Sigmoid colon (tissue), 4 donors: ENCODE results near the gene PPP1R7.
"Not testable (repeated sequence)": the region's sequence is repeated elsewhere in the genome, so short reads cannot be mapped to it uniquely, and the experiment has no call there.

Experiments used
- CTCF ChIP-seq, 4 experiments: fragments of 450-650 bp in 3 of 4; fragments of 200-600 bp in 1 of 4; IDR thresholded peaks; one replicate each; pipeline ENCODE4 v1.5.1; 2016 to 2019; ENCODE audit warnings: antibody characterized with exemption in 4 of 4, mild to moderate bottlenecking in 3 of 4, moderate library complexity in 2 of 4
- EP300 ChIP-seq, 4 donors: sonication (generic); formaldehyde crosslinking; IDR thresholded peaks; one replicate each; pipeline ENCODE4 v1.6.1; 2017; ENCODE audit warnings: antibody characterized with exemption in 4 of 4
- POLR2A ChIP-seq, 2 donors: fragments of 450-650 bp; IDR thresholded peaks; one replicate each; pipeline ENCODE4 v1.6.1; 2016; ENCODE audit warnings: antibody characterized with exemption in 2 of 2, mild to moderate bottlenecking in 2 of 2, moderate library complexity in 2 of 2
- POLR2AphosphoS5 ChIP-seq, 4 donors: sonication (generic); formaldehyde crosslinking; IDR thresholded peaks; one replicate each; pipeline ENCODE4 v1.6.1; 2017; ENCODE audit warnings: antibody characterized with exemption in 4 of 4

GRCh38 chr2:241104611-241105010, 45.7 kb upstream of the PPP1R7 start:
- TF ChIP-seq CTCF, POLR2A, POLR2AphosphoS5, EP300 (IDR thresholded peaks at IDR 0.05): not testable (repeated sequence)
